Activated naive CD8-positive, alpha-beta T cell (primary cell): ENCODE results near the gene RMND5A.

ENCODE experiments used
- H3K27ac Mint-ChIP-seq: one replicate; pipeline ENCODE4 v1.8.0; 2021; ENCODE audit warnings: mixed read lengths
- H3K27me3 Mint-ChIP-seq: one replicate; pipeline ENCODE4 v1.8.0; 2021; ENCODE audit warnings: mixed read lengths
- H3K36me3 Mint-ChIP-seq: one replicate; pipeline ENCODE4 v1.8.0; 2021; ENCODE audit warnings: mixed read lengths
- H3K4me1 Mint-ChIP-seq: one replicate; pipeline ENCODE4 v1.8.0; 2021; ENCODE audit warnings: low read depth, mixed read lengths
- H3K4me3 Mint-ChIP-seq: one replicate; pipeline ENCODE4 v1.8.0; 2021; ENCODE audit warnings: mild to moderate bottlenecking, mixed read lengths
- H3K9me3 Mint-ChIP-seq: one replicate; pipeline ENCODE4 v1.8.0; 2021; ENCODE audit warnings: low read depth, mixed read lengths

The RMND5A gene

DNA sequence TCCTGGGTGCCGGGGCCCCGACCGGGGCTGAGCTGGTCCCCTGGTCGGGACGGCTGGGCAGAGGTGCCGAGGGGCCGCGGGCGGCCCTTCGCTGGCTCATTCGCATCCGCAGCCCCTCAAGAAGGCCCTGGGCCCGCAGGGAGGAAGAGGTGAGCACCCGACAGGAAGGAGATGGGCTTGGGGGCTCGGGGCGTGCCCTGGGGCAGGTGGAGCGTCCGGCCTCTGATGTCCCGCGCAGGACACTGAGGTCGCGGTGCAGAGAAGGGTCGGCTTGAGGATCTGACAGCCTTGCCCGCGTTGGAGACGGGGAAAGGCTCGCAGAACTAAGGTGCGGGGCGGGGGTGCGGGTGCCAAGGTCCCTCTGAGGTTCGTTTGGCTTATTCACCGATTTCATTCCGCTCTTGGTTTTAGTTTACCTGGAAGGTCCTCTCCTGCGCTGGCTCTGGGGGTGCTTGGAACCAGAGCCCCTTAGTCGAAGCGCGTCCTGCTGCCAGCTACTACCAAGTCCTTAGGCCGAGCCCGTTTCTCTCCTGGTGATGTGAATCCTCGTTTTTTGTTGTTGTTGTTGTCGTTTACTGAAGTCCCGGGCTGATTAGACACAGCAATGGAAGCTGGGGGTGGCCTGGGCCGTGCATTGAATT lies 89.5 kb downstream of the RMND5A start:
- Mint-ChIP-seq H3K9me3 (no peaks in the 10 kb centered on the region), H3K4me3 (peak overlapping the region; percentile 94), H3K4me1 (peaks cover 67% of the 10 kb centered on the region), H3K36me3 (peaks cover 5% of the 10 kb centered on the region), H3K27me3 (no peaks in the 10 kb centered on the region), H3K27ac (peak overlapping the region; percentile 96)

DNA sequence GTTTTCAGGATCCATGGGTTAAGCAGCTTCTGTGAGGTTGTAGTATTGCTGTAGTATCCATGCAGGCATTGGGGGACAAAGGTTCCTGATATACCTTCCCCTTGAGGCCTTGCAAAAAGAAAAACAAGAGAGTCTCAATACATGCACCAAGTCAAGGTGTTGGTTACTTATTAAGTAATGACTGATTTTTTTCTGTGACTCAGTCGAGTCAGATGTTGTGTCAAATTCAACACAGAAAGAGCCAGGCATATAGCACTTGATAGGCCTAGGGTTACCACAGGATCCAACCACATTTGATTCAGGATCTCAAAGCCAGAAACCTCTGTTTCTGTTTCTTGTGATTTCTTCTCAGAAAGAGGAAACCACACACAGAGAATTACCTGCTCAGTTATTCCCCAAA lies 95.5 kb downstream of the RMND5A start:
- Mint-ChIP-seq H3K27me3 (no peaks in the 10 kb centered on the region), H3K4me3 (peak overlapping the region; percentile 76), H3K27ac (peak overlapping the region; percentile 99), H3K4me1 (peaks cover 86% of the 10 kb centered on the region), H3K9me3 (peaks cover 4% of the 10 kb centered on the region), H3K36me3 (peaks cover 19% of the 10 kb centered on the region)

DNA sequence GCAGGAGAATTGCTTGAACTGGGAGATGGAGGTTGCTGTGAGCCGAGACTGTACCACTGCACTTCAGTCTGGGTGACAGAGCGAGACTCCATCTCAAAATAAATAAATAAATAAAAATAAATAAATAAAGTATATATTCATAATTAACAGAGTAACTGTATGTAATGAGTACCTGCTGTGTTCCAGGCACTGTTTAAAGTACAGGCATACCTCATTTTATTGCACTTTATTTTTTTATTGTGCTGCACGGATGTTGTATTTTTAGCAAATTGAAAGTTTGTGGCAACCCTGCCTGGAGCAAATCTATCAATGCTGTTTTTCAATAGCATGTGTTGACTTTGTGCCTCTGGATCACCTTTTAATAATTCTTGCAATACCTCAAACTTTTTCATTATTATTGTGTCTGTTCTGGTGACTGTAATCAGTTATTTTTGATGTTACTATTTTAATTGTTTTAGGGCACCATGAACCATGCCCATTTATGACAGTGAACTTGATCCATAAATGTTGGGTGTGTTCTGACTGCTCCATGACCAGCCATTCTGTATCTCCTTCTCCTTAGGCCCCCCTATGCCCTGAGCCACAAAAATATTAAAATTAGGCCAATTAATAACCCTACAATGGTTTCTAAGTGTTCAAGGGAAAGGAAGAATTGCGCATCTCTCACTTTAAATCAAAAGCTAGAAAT lies 98.2 kb downstream of the RMND5A start:
- H3K27ac Mint-ChIP-seq = peak overlapping the region; percentile 99
- peak overlapping the region; percentile 87 for H3K4me3 Mint-ChIP-seq
- H3K27me3 Mint-ChIP-seq = no peaks in the 10 kb centered on the region
- H3K9me3 Mint-ChIP-seq = peaks cover 4% of the 10 kb centered on the region
- H3K4me1 Mint-ChIP-seq = peaks cover 87% of the 10 kb centered on the region
- peaks cover 16% of the 10 kb centered on the region for H3K36me3 Mint-ChIP-seq

DNA sequence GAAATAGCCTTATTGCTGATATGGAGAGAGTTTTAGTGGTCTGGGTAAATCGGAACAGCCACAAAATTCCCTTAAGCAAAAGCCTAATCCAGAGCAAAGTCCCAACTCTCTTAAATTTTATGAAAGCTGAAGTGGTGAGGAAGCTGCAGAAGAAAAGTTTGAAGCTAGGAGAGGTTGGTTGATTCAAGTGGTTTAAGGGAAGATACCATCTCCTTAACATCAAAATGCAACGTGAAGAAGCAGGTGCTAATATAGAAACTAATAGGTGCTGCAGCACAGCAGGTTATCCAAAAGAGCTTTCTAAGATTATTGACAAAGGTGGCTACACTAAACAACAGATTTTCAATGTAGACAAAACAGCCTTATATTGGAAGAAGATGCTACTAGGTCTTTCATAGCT lies 98.9 kb downstream of the RMND5A start:
- H3K4me3 Mint-ChIP-seq = peak overlapping the region; percentile 87
- H3K4me1 Mint-ChIP-seq = peaks cover 87% of the 10 kb centered on the region
- peaks cover 4% of the 10 kb centered on the region for H3K9me3 Mint-ChIP-seq
- H3K27ac Mint-ChIP-seq = peak overlapping the region; percentile 99
- H3K36me3 Mint-ChIP-seq = peaks cover 14% of the 10 kb centered on the region
- no peaks in the 10 kb centered on the region for H3K27me3 Mint-ChIP-seq

DNA sequence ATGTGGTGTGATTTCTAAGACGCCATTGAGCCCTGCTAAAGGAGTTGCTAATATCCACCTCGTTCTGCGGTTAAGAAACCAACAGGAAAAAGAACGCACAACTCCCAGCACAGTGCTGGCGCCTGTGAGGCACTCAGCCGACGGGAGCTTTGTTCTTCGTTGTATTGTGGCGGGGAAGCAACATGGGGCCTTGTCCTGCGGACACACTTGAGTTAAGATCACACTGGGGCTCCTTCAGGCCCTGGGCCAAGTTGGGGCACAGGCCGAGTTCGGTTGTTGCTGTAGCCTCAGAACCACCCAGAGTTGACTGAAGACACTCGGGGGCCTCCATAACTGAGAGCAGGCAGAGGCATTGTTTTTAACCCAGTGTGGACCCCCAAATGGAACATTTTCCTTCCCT lies 101.2 kb downstream of the RMND5A start:
- Mint-ChIP-seq H3K9me3 (peaks cover 4% of the 10 kb centered on the region), H3K27ac (peak overlapping the region; percentile 99), H3K4me1 (peaks cover 93% of the 10 kb centered on the region), H3K4me3 (peak overlapping the region; percentile 87), H3K36me3 (peaks cover 6% of the 10 kb centered on the region), H3K27me3 (no peaks in the 10 kb centered on the region)

DNA sequence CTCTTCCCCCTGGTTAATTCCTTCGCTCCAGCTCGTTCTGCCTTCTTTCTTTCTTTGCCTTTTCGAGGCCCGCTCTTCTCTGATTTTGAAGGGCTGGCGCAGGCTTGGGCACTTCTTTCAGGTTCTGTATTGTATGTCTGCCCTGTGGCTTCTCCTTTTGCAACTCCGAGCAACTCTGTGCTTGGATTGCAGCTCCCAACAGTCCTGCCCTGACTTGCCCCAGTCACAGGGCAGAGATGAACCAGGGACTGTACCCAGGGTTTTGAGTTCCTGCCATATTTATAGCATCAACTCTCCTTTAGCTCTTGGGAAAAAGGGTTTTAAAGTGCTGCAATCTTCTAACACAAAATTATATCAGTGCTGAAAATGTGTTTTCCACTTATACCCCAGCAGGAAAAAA lies 101.8 kb downstream of the RMND5A start:
- peaks cover 93% of the 10 kb centered on the region for H3K4me1 Mint-ChIP-seq
- H3K9me3 Mint-ChIP-seq = peaks cover 4% of the 10 kb centered on the region
- H3K27ac Mint-ChIP-seq = peak overlapping the region; percentile 99
- no peaks in the 10 kb centered on the region for H3K27me3 Mint-ChIP-seq
- peaks cover 6% of the 10 kb centered on the region for H3K36me3 Mint-ChIP-seq
- H3K4me3 Mint-ChIP-seq = peak overlapping the region; percentile 87

DNA sequence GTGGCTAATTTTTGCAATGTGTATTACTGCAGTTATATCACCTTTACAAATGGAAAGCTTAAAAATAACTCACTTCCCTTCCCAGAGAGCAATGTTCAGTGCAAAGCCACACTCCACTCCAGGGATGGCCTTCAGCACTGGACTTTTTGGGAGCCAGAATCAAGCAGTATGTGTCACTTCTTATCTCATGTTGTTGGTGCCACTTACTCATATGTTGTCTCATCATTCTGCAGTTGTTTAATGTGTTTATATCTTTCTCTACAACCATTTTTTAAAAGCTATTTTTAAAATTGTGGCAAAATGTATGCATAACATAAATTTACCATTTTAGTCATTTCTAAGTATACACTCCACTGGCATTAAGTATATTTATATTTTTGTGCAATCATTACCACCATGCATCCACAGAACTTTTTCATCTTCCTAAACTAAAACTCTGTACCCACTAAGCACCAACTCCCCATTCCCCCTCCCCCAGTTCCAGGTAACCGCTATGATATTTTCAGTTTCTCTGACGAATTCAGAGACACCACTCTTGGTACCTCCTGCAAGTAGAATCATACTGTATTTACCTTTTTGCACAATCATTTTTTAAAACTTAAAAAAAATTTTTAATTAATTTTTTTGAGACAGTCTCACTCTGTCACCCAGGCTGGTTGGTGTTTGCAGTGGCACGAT lies 102.7 kb downstream of the RMND5A start:
- peak overlapping the region; percentile 99 for H3K27ac Mint-ChIP-seq
- H3K9me3 Mint-ChIP-seq = peaks cover 4% of the 10 kb centered on the region
- peaks cover 95% of the 10 kb centered on the region for H3K4me1 Mint-ChIP-seq
- H3K4me3 Mint-ChIP-seq = peak overlapping the region; percentile 87
- H3K36me3 Mint-ChIP-seq = peaks cover 6% of the 10 kb centered on the region
- H3K27me3 Mint-ChIP-seq = no peaks in the 10 kb centered on the region

DNA sequence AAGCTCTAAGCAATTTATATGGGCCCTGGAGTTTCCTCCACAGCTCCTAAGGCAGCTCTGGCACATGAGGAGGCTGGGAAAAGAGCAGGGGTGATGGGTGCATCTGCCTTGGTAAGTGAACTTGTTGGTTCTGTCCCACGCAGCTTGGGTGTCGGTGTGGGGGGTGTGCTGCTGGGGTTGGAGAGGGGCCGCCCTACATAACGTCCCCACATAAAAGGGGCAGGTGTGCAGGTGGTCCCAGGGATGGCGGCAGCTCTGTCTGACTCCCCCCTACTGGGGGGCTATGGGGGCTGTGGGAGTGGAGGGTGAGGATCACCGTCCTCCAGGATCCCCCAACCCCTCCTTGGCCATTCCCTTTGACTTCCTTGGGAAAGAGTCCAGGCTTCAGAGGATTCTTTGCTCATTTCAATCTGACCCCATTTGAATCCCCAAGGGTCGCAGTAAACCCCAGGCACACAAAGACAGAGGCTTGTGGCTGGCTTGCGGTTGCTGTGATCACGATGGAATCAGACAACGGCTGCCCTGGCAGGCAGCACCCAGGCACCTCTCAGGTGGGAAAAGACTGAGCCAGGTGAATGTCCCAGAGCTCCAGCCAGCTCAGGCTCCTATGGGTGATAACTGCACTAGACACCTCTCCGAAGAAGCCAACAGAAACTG lies 105.1 kb downstream of the RMND5A start:
- Mint-ChIP-seq H3K27me3 (no peaks in the 10 kb centered on the region), H3K27ac (peak overlapping the region; percentile 86), H3K36me3 (peaks cover under 1% of the 10 kb centered on the region), H3K4me3 (peak overlapping the region; percentile 87), H3K9me3 (no peaks in the 10 kb centered on the region), H3K4me1 (peaks cover 96% of the 10 kb centered on the region)

DNA sequence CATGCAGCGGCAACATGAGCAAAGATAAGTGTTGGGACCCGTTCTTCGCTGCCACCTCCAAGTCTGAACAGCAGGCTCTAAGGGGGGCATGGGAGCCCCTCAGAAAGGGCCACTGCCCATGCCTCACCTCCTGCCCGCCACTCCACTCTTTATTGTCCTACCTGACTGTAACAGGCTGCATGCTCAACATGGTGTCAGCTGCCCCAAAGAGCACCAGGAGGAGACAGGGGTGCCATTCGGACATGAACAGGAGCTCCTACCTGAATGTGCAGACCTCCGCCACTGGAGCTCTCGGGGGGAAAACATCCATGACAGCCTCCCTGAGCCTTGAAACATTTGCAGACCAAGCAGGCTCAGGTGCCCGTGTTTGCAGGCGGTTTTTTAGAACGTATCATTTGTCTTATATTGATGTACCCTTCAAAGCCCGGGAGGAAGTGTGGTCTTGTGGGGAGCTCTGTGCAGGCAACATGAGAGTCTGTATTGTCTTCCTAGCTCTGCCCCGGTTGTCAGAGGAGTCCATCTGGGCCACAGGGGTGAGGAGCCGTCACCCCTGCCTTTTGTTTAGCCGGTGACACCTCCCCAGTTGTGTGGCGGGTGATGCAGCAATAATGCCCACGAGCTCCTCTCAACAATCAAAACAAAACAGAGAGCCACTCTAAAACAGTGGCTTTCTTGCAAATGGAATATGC lies 105.7 kb downstream of the RMND5A start:
- H3K4me3 Mint-ChIP-seq = peak overlapping the region; percentile 87
- no peaks in the 10 kb centered on the region for H3K27me3 Mint-ChIP-seq
- no peaks in the 10 kb centered on the region for H3K36me3 Mint-ChIP-seq
- no peaks in the 10 kb centered on the region for H3K9me3 Mint-ChIP-seq
- H3K27ac Mint-ChIP-seq = peak overlapping the region; percentile 86
- peaks cover 92% of the 10 kb centered on the region for H3K4me1 Mint-ChIP-seq

DNA sequence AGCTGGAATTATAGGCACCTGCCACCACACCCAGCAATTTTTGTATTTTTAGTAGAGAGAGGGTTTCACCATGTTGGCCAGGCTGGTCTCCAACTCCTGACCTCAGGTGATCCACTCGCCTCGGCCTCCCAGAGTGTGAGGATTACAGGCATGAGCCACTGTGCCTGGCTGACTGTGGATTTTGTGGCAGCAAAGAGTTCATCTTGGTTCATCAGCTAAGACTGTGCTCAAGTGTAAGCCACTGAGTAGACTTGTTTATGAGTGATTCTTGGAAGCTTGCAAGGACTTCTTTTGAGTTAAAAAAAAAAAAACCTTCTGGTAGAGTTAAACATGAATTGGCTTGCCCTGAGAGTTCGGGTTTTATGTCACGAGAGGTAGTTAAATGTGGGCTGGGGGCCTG lies 106.9 kb downstream of the RMND5A start:
- Mint-ChIP-seq H3K36me3 (no peaks in the 10 kb centered on the region), H3K27ac (peak overlapping the region; percentile 86), H3K4me1 (peaks cover 92% of the 10 kb centered on the region), H3K4me3 (peak overlapping the region; percentile 87), H3K27me3 (no peaks in the 10 kb centered on the region), H3K9me3 (no peaks in the 10 kb centered on the region)
